ENCODE measurements around the gene CCN2.
"Not testable (repeated sequence)": the region's sequence is repeated elsewhere in the genome, so short reads cannot be mapped to it uniquely, and the experiment has no call there.

The CCN2 gene

DNA sequence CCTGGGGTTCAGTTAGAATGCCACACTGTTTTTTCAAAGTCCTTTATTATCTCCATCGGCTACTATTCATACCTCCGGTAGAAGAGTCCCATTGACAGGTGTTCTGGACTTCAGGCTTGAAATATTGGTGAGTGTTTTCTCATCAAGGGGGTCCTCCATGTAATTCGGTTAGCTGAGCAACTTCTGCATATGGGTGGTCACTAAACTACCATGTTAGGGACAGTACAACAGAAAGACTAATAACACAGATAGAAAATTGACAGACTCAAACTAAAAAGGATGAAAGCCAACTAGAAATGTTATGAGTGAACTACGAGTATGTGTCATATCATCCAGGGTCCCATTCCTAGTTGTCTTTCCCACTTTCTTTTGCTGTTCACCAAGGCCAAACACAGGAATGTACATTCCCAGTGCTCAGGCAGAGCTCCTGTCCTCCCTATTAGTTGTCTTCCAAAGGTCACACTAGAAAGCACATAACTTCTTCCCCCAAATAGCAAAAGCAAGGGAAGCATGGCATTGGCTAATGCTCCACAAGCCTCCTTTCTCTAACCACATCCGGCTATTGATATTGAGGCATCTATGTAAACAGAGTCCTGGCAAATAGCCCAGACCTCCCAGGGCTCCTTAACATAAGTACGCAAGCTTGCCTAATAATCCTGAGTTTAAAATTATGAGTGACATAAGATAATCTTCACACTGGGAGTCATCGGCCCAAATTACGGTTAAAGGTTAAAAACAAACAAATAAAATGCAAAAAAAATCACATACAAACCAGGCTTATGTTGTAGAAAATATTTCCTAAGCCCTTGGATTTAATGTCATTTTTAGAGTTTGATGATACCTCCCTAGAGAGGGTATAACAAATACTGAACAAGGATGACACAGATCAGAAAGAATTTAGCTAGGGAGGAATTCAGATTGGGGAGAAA lies 13.2 kb downstream of the CCN2 start:
- DNase-seq (ENCODE audit: low read depth) = no peak

DNA sequence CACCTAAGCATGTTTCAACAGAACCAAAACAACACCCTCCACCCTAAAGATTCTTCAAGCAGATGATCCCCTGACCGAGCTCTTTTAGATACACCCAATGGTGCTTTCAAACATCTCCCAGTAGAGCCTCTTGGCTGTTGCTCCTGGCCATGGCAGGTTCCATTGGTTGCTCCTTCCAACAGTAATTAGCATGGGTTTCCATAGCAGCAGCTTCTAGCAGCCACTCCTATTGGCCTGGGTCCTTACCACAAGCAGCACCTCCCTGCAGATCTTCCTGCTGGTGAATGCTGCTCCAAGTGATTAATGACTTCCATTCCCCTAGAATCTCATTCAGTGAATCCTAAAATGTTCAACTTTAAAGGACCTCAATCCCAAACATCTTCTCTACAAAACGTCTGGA lies 13.9 kb downstream of the CCN2 start:
- no peak for DNase-seq (ENCODE audit: low read depth)

DNA sequence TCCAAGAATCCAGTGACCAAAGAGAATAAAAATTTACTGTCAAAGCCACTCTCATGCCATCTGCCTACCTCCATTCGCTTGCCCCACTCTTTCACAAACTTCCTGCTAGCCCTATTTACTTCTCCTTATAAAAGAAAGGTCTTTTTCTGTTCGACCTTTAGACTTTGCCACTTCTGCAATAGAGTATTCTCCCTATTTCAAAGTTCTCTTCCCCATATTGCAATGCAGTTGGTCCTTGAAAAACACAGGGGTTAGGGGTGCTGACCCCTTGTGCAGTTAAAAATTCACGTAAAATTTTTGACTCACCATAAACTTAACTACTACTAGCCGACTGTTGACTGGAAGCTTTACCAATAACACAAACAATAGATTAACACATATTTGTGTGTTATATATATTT lies 15.0 kb downstream of the CCN2 start:
- no peak for DNase-seq (ENCODE audit: low read depth)

DNA sequence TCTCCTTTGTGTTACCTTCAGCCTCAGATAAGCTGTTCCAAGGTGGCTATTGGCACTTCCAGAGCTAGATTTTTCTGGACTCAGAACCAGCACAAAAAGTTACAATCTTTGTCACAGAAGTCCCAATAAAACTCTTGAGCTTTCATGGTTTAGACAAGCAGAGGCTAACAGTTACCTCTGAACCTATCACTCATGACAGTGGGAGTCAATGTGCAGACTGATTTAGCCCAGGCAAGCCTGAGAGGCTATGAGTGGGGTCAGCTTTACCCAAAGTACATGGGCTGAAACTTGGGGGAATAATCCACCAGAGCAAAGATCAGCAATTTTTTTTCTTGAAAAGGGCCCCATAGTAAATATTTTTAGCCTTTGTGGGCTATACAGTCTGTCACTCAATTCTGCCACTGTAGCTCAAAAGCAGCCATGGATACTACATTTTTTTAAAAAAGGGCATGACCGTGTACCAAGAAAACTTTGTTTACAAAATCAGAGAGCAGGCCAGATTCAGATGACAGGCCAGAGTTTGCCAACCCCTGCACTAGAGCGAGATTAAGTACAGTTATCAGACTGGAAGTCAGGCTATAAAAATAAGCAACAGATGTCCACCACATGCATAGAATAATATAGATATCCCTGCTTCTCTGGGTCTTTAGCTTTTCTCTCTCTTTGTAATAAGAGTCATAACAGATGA lies 20.0 kb downstream of the CCN2 start:
- DNase-seq (ENCODE audit: low read depth) = no peak

DNA sequence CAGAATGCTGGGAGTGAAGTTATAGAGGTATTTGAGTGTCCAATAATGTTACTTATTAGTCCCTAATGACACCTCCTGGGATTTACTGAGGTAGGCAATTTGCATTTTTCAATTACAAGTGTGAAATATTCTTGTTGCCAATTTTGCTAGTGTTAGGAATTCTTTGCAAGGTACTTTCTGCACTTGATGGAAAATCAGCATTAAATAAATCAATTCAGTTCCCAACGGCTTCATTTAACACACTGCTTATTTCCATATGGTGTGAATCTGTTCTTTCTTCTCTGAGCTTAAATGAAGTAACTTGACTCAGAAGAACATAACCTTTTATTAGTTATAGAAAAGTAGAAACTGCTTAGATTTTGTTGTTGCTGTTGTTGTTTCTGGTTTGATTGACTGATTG lies 21.2 kb downstream of the CCN2 start:
- no peak for DNase-seq (ENCODE audit: low read depth)

DNA sequence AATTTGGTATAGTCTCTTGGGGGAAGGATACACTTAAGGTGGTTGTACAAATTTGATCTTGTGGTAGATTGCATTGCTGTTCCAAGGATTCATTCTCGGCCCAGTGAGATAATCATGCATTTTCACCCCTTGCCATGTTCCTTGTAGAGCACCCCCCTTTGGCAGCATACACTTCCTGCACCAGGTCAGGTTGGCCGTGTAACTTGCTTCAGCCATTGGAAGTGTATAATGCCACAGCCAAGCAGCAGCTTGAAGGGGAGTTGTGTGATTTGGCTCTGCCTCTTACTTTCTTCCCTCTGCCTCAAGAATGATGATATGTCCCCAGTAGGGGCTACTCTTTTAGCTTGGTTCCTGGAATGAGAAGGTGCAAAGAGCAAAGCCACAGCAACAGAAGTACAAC lies 21.9 kb downstream of the CCN2 start:
- DNase-seq (ENCODE audit: low read depth) = no peak

DNA sequence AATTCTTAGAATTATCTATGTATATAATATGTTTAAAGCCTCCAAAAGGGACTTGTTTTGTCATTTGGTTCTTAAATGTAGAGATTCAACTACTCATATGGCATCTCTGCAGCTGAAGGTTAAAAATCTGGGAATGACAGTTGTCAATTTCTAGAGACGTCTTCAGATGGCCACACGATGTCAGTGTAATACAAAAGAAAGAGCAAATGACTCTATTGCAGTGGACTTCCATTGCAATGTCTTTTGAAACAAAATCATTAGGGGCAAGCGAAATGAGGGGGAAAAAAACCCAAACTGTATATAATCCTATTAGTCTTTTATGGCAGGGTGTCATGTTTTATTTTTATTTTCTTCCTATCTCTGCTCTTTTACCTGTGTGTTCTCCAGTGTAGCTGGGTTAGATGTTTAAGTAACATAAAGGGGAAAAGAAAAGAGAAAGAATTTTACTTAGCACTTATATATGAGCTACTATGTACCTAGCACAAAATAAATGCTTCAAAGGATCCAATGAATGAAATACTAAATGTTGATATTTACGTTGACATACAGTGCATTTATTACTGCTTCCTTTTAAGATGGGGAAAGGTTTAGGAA lies 26.2 kb downstream of the CCN2 start:
- no peak for DNase-seq (ENCODE audit: low read depth)

DNA sequence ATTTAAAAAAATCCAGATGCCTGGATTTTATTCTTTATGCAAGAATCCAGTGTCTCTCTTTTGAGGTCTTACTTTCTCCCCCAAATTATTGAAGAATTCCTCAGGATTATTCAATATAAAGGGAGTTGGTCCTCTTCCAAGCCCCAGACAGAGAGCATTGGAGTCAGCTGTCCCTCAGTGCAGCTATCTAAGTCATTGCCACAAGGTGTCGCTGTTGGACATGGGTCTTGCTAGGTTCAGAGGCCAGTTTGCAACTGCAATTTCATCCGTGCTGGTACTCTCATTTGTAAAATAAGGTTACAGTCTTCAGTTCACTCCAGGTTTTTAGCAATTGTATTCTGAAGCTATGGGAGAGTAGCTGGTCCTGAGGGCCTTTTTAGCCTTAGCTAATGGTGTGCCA lies 27.8 kb downstream of the CCN2 start:
- DNase-seq (ENCODE audit: low read depth) = no peak

DNA sequence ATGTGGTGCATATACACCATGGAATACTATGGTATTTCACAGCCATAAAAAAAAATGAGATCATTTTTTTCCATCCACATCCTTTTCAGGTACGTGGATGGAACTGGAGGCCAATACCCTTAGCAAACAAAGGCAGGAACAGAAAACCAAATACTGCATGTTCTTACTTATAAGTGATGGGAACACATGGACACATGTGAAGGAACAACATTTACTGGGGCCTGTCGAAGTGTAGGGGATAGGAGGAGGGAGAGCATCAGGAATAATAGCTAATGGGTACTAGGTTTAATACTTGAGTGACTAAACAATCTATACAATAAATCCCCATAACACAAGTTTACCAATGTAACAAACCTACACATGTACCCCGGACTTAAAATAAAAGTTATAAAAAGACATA lies 30.5 kb downstream of the CCN2 start:
- no peak for DNase-seq (ENCODE audit: low read depth)

DNA sequence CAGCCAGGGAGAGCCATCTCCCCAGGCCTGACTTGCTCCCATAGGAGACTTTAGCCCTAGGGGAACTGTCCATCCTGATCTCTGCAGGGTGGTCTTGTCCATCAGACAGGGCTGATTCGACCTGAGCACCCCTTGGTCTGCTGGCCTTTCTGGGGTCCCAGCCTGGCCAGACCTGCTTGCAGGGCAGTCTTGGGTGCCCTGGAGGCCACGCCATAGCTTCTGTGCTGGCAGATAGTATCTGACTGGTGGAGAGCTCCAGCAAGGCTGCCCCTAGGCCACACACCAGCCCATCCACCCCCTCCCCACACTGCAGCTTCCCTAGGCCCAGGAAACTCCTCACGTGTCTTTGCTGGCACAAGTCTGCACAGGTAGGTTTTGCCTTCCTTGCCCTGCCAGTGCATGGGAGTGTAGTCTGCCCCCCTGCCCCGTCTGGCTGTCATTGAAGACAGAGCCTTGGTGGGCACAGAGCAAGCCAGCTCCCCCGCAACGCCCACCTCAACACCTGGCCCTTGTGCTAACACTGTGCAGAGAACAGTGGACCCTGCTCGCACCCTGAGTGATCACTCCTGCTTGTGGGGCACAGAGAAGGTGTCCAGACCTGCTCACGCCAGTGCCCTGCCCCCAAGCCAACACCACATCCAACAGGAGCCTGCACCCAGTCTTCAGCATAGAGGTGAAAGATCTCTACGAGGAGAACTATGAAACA lies 32.4 kb downstream of the CCN2 start:
- no peak for DNase-seq (ENCODE audit: low read depth)

DNA sequence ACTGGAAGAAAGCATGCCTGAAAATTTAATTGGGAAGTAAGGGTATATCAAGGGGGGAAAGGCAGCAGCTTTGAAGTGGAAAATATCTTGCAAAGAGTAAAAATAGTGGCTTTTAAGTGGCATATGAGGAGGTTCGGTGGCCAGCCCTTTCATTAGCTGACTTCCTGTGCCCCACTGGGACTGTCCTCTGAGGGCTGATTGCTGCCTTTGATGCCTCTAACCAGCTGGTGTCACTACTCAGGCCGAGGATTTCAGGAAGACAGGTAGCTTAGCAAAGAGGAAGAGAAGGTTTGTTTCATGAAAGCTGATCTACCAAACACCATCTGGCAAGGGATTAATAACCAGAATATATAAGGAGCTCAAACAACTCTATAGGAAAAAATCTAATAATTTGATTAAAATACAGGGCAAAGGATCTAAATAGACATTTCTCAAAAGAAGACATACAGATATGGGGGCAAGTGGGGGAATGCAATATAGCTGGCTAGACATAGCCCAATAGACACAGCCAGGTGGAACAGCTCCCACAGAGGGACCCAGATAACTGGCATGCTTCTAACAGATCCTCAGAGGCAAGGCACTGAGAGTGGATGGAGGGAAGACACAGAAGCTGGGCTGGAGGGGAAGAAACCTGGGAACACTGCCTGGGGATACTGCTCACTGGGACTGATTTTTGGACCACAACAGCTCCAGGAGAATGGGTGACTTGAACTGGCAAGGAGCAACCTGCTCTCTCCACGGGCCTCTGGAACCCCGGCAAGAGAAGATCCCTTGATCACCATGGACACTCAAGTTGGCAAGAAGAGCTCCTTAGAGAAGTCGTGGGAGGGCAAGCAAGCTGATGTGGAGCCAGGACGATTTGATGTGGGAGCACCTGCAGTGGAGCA lies 33.2 kb downstream of the CCN2 start:
- no peak for DNase-seq (ENCODE audit: low read depth)

DNA sequence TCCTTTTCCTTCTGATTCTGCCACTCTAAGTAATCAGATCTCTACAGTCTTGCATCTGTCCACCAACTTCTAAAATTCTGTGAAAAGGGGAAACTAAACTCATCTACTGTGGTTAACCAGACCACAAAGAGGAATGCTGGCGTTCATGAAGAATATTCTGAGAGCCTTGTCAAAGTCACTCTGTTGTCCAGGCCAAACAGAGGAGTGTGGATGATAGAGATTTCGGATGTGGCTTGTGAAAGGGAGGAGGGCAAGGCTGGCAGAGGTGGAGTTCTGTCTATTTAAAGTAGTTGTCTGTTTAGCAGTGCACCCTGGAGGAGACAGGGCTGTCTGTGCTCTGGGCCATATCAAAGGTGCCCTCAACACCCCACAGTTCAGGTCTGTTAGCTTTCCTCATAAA lies 33.9 kb downstream of the CCN2 start:
- no peak for DNase-seq (ENCODE audit: low read depth)

DNA sequence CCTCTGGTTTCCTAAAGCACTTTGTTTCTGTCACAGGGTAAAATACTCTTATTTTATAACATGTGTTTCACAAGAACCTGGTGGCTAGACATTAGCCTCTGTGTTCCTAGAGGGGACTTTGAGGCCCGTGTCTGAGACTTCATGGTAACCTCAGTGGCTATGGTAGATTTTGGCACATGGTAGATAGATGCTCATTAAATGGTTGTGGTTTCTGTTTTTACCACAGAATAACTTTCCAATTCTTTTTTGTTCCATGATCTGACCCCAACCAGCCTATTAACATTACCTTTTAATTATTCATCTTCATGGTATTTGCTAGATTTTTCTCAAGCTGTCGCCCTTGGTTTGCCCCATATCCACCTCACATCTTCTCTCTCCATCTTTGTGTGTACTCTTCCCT lies 34.3 kb downstream of the CCN2 start:
- DNase-seq (ENCODE audit: low read depth) = no peak

DNA sequence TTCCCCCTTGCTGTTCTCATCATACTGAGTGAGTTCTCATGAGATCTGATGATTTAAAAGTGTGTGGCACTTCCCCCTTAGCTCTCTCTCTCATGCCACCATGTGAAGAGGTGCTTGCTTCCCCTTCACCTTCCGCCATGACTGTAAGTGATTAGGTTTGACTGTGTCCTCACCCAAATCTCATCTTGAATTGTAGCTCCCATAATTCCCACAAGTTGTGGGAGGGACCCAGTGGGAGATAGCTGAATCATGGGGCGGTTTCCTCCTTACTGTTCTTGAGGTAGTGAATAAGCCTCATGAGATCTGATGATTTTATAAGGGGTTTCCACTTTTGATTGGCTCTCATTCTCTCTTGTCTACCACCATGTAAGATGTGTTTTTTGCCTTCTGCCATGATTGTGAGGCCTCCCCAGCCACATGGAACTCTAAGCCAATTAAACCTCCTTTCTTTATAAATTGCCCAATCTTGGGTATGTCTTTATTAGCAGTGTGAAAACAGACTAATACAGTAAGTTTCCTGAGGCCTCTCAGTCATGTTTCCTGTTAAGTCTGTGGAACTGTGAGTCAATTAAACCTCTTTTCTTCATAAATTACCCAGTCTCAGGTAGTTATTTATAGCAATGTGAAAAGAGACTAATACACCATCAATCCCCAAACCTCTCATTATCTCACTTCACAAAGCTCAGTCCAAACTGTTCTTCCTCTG lies 34.9 kb downstream of the CCN2 start:
- DNase-seq (ENCODE audit: low read depth) = not testable (repeated sequence)

DNA sequence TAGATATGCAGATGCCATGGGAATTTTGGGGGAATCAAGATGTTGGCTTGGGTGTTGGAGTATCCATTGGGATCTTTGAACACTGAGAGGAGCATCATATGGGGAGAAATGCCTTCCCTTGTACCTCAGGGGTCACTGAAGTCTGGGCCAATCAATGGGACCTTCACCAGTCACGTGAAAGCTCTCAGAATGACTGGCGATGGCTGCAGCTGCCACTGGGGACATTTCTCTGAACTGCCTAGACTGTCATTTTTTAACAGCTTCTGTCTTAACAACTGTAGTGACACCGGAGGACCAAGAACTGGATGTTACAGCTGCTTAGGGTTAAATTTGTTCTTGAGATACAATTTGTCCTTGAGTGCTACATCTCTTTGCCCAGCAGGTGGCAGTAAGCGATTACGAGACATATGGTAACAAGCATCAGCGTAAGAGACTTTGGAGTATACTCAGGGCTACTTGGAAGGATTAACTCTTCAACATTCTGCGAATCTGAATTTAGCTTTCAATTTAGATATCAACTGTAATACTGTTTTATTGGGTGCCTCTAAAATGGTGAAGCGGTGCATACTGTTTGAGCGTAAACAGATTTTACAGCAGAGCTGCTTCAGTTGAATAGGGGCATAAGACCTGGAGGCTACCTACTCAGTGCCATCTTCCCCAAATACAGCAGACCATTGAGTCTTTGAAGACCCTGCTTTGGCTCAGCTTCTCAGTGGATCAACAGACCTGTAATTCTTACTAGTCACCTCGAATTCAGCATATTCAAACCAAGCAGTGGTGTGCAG lies 36.0 kb downstream of the CCN2 start:
- peak; percentile 12 for DNase-seq (ENCODE audit: low read depth)

DNA sequence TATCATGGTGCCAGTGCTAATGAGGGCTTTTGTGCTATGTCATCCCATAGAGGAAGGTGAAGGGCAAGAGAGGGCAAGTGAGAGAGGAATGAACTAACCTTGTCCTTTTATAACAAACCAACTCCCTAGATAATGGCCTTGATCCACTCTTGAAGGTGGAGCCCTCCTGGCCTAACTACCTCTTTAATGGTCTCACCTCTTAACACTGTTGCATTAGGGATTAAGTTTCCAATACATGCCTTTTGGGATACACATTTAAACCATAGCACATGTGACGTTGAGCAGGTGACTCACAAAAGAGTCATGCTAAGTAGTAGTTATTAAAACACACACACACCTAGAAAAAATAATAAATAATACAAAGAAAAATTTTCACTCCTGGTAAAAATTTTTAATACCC lies 36.9 kb downstream of the CCN2 start:
- DNase-seq (ENCODE audit: low read depth) = no peak

DNA sequence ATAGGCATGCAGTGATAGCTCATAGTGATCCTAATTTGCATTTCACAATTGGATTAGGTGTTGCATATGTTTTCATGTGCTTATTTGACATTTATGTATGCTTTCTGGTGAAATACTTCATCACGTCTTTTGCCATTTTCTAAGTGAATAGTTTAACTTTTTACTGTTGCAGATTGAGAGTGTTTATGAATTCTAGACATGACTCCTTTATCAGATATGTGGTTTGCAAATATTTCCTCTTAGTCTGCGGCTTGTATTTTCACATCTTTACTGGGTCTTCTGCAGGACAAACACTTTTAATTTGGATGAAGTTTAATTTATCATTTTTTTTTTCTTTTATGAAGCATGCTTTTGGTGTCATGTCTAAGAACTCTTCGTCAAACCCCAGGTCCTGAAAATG lies 39.2 kb downstream of the CCN2 start:
- DNase-seq (ENCODE audit: low read depth) = no peak

DNA sequence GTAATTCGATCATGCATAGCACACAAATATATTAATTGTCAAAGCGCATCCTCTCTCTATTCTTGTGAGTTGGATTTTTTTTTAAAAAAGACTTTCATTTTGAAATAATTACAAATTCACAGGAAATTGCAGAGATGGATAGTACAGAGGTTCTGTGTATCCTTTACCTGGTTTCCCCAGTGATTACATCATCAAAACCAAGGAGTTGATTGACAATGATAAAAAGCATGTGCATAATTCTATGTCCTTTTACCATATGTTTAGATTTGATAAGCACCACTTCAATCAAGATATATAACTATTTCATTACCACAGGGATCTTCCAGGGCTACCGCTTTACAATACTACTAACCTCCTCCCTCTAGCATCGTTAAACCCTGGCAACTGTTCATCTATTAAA lies 40.2 kb downstream of the CCN2 start:
- DNase-seq (ENCODE audit: low read depth) = no peak

DNA sequence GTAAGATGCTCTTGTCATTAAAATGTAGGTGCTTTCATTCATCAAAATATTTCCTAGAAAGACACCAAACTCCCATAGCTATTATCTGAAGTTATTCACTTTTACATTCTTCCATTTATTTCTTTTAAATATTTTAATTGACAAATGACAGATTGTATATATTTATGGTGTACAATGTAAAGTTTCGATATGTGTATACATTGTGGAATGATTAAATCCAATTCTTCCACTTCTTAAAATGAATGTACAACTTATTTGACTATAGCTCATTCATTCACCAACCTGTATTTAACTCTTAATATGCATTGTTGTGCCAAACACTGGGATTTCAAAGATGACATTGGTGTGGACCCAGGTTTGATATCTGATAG lies 41.0 kb downstream of the CCN2 start:
- DNase-seq (ENCODE audit: low read depth) = no peak

All from stimulated activated CD8-positive, alpha-beta memory T cell treated with anti-CD3 and anti-CD28 coated beads, Interleukin-7, amount 100 ng/mL, for 24 hours (primary cell).